T-helper 1 cell treated with Interleukin-12 subunit alpha and Interleukin-12 subunit beta and Interleukin-4 antibody, amounts not matched to agents 30 μg/mL and 1 μg/mL, for 36 hours (primary cell): Measurements from ENCODE around the gene CISTR.

ENCODE experiments used
- H3K27ac Mint-ChIP-seq: one replicate; pipeline ENCODE4 v1.8.0; 2021; ENCODE audit warnings: mild to moderate bottlenecking, mixed read lengths
- H3K27me3 Mint-ChIP-seq: one replicate; pipeline ENCODE4 v1.8.0; 2021; ENCODE audit warnings: low read depth, mixed read lengths
- H3K36me3 Mint-ChIP-seq: one replicate; pipeline ENCODE4 v1.8.0; 2021; ENCODE audit warnings: low read depth, mixed read lengths
- H3K4me1 Mint-ChIP-seq: one replicate; pipeline ENCODE4 v1.8.0; 2021; ENCODE audit warnings: low read depth, mixed read lengths
- H3K4me3 Mint-ChIP-seq: one replicate; pipeline ENCODE4 v1.8.0; 2021; ENCODE audit warnings: mild to moderate bottlenecking, moderate library complexity, mixed read lengths
- H3K9me3 Mint-ChIP-seq: one replicate; pipeline ENCODE4 v1.8.0; 2021; ENCODE audit warnings: mixed read lengths

The CISTR gene

DNA sequence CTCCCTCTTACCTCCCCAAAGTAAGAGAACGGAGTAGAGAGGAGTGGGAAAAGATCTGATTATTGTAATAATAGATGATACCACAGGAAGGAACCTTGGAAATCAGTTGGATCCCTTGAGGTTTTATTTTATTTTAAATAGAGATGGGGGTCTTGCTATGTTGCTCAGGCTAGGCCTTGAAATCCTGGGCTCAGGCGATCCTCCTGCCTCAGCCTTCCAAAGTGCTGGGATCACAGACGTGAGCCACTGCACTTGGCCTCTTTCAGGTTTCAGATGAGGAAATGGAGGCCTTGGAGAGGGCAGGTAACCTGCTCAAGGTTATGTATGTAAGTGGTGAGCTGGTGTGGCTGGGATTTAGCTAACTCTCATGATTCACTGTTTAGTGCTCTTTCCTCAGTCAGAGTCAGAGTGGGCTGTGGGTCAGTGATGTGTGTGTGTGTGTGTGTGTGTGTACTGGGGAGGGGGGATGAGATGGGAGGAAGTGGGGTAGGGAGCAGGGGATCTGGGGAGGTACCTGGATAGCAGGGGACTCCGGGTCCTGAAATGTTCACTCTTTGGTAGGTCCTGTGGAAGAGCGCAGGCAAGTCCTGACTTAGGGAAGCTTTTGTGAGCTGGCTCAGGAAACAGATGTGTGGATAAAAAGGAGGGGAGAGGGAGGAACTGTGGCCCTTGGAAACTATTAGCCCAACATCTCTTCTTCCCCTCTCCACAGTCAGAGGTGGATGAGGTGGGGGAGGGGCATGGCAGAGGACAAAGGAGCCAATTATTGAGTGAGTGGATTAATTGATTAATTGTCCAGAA, 4.7 kb upstream of the CISTR start:
- Mint-ChIP-seq H3K36me3 (no peaks in the 10 kb centered on the region), H3K4me3 (peak overlapping the region; percentile 44), H3K4me1 (peaks cover 22% of the 10 kb centered on the region), H3K9me3 (no peaks in the 10 kb centered on the region), H3K27ac (no peak overlapping the region), H3K27me3 (peaks cover 35% of the 10 kb centered on the region)

DNA sequence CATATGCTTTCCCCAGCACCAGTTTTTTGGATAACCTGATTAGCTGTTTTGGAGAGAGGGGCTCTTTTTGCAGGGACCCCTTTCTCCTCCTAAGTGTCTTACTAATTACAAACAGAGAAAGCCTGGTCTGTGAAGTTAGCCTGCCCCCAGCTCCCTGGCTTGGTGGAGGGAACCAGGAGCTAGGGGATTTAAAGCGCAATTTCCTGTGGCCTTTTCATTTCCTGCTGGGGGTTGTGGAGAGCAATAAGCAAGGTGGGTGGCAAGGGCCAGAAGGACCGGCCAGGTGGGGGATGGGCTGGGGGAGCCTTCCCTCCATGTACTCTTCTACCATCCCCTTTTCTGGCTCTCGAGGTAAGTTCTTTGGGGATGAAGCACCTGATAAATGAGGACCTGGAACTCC, 4.1 kb upstream of the CISTR start:
- H3K9me3 Mint-ChIP-seq: no peaks in the 10 kb centered on the region
- H3K36me3 Mint-ChIP-seq: no peaks in the 10 kb centered on the region
- no peak overlapping the region for H3K27ac Mint-ChIP-seq
- H3K4me1 Mint-ChIP-seq: peaks cover 23% of the 10 kb centered on the region
- peaks cover 31% of the 10 kb centered on the region for H3K27me3 Mint-ChIP-seq
- no peak overlapping the region for H3K4me3 Mint-ChIP-seq

DNA sequence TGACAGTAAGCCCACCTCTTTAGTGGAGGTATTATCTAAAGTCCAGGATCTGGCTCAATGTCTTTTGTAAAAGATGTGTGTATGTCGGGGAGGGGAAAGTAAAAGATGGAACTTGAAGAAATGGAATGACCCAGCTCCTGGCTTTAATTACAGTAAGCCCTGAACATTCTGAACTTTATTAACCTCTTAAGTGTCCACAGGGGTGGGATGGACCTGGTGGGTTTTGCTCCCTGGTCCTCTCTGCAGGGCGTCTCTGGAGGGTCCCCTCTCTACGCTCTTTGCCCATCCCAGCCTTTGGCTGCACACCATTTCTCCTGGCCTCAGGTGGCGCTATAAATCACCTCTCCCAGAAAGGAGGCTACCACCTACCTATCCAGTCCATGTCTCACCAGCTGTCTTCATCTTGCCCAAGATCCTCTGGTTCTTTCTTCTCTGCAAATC, 3.7 kb upstream of the CISTR start:
- Mint-ChIP-seq H3K9me3 (no peaks in the 10 kb centered on the region), H3K4me1 (peaks cover 27% of the 10 kb centered on the region), H3K27me3 (peaks cover 28% of the 10 kb centered on the region), H3K27ac (no peak overlapping the region), H3K36me3 (no peaks in the 10 kb centered on the region), H3K4me3 (no peak overlapping the region)

- H3K27me3 Mint-ChIP-seq: peaks cover 21% of the 10 kb centered on the region
- H3K9me3 Mint-ChIP-seq: no peaks in the 10 kb centered on the region
- no peak overlapping the region for H3K27ac Mint-ChIP-seq
- H3K36me3 Mint-ChIP-seq: no peaks in the 10 kb centered on the region
- H3K4me3 Mint-ChIP-seq: no peak overlapping the region
- peaks cover 27% of the 10 kb centered on the region for H3K4me1 Mint-ChIP-seq
Measured at GRCh38 chr12:53754633-53755264, 3.0 kb upstream of the CISTR start.

- H3K36me3 Mint-ChIP-seq: no peaks in the 10 kb centered on the region
- H3K27me3 Mint-ChIP-seq: peaks cover 16% of the 10 kb centered on the region
- no peak overlapping the region for H3K27ac Mint-ChIP-seq
- H3K4me1 Mint-ChIP-seq: peaks cover 27% of the 10 kb centered on the region
- H3K4me3 Mint-ChIP-seq: no peak overlapping the region
- H3K9me3 Mint-ChIP-seq: no peaks in the 10 kb centered on the region
Measured at GRCh38 chr12:53754188-53754585, 2.4 kb upstream of the CISTR start.

GRCh38 chr12:53752621-53753020, 842 bp upstream of the CISTR start:
- Mint-ChIP-seq H3K36me3 (no peaks in the 10 kb centered on the region), H3K9me3 (no peaks in the 10 kb centered on the region), H3K4me3 (no peak overlapping the region), H3K27me3 (no peaks in the 10 kb centered on the region), H3K27ac (no peak overlapping the region), H3K4me1 (peaks cover 22% of the 10 kb centered on the region)

GRCh38 chr12:53752192-53752601, 418 bp upstream of the CISTR start:
- Mint-ChIP-seq H3K9me3 (no peaks in the 10 kb centered on the region), H3K27ac (no peak overlapping the region), H3K27me3 (no peaks in the 10 kb centered on the region), H3K4me1 (peaks cover 25% of the 10 kb centered on the region), H3K4me3 (no peak overlapping the region), H3K36me3 (no peaks in the 10 kb centered on the region)

GRCh38 chr12:53750812-53751335, 905 bp downstream of the CISTR start:
- Mint-ChIP-seq H3K4me3 (peak overlapping the region; percentile 17), H3K9me3 (no peaks in the 10 kb centered on the region), H3K27me3 (no peaks in the 10 kb centered on the region), H3K4me1 (peaks cover 20% of the 10 kb centered on the region), H3K36me3 (no peaks in the 10 kb centered on the region), H3K27ac (no peak overlapping the region)

DNA sequence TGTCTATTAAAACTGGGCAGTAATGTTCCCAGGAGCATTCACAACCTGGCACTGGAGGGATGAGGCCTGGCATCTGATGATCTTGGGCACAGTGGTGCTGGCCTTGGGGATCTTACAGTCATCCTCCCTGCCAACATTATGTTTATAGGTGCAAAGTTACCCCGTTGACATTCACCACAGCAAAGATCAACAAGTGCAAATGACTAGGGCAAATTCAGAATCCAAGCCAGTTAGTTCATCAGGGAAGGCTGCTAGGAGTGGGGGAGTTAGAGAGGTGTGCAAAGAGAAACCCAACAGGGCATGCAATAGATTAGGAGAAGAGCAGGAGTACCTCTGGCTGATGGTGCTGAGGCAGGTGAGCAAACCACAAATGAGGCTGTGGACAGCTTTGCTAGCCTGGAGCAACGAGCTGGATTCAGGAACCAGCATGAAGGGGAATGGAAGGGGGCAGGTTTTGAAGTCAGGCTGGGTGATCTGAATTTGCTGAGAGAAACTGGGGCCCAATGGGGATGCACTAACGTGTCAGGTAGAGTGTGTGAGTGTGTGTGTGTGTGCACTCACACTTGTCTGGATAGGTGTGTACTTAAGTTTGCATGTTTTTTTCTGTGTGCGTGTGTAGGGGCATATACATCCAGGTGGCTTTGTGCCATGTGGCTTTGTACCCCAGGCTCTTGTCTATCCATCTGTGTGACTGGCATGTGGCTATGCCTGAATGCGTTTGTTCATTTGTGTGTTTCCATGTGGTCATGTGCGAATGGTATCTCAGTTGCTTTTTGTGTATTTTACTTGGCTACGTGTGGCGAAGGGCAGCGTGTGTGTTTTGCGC, 1.6 kb downstream of the CISTR start:
- peak overlapping the region; percentile 17 for H3K4me3 Mint-ChIP-seq
- H3K9me3 Mint-ChIP-seq: no peaks in the 10 kb centered on the region
- H3K4me1 Mint-ChIP-seq: peaks cover 15% of the 10 kb centered on the region
- no peaks in the 10 kb centered on the region for H3K27me3 Mint-ChIP-seq
- no peak overlapping the region for H3K27ac Mint-ChIP-seq
- no peaks in the 10 kb centered on the region for H3K36me3 Mint-ChIP-seq

DNA sequence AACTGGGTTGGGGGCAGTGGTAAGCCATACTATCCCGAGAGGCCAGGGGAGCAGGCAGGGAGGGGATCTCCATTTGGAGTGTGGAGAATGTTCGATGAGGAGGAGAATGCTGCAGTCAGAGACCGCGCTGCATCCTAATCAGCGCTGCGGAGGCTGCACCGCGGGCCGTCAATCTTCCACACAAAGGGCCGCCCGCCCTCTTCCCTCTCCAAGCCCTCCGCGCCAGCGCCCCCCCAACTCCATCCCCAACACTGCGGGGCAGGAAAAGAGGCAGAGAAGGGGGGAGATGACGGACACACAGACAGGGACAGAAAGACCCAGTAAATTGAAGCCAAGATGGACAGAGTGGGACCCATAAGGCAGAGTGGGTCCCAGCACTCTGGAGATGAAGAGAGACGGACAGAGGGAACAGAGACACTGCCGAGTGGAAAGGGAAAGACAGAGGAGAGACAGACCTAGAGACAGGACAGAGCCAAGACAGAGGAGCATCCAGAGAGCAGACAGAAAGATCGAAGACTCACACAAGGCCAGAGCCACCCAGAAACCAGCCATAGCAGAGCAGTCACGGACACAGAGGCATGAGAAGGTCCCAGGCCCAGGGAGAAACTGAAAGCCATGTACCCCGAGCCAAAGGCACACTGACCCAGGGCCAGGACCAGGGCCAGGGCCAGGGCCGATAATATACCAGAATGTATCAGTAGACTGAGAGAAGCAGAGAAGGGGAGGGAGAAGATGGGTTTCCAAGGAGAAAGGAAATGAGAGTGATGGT, 3.5 kb downstream of the CISTR start:
- Mint-ChIP-seq H3K4me1 (peaks cover 15% of the 10 kb centered on the region), H3K27me3 (no peaks in the 10 kb centered on the region), H3K4me3 (no peak overlapping the region), H3K9me3 (no peaks in the 10 kb centered on the region), H3K27ac (no peak overlapping the region), H3K36me3 (no peaks in the 10 kb centered on the region)

- no peaks in the 10 kb centered on the region for H3K9me3 Mint-ChIP-seq
- peaks cover 8% of the 10 kb centered on the region for H3K27me3 Mint-ChIP-seq
- no peak overlapping the region for H3K27ac Mint-ChIP-seq
- no peak overlapping the region for H3K4me3 Mint-ChIP-seq
- peaks cover 15% of the 10 kb centered on the region for H3K4me1 Mint-ChIP-seq
- no peaks in the 10 kb centered on the region for H3K36me3 Mint-ChIP-seq
Measured at GRCh38 chr12:53747095-53747494, 4.7 kb downstream of the CISTR start.

DNA sequence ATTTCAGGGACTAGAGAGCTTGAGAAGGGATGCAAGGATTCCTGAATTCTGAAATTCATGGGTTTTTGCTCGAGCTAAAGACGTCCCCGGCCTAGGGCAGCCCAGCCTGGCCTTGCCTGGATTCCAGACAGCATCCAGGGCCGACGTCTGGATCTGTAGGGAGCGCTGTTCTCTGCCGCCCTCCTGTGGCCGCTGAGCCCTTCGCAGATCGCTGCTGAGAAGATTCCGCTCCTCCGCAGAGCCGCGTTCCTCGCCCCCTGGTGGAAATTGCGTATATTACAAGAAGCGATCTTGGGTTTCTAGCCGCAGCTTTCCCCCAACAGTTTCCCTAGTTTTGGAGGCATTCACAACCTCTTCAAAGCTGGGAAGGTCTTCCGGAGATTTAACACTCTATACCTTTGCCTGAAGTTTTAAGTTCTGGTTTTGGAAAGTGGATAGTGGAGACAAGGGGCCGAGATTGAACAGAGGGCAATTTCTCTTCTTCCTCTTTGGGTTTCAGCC, 5.1 kb downstream of the CISTR start:
- H3K4me3 Mint-ChIP-seq: no peak overlapping the region

GRCh38 chr12:53744751-53745150, 7.0 kb downstream of the CISTR start:
- H3K27me3 Mint-ChIP-seq: peaks cover 10% of the 10 kb centered on the region

More for the DNA sequence above, 5.1 kb downstream of the CISTR start:
- H3K9me3 Mint-ChIP-seq: no peaks in the 10 kb centered on the region
- H3K27ac Mint-ChIP-seq: no peak overlapping the region
- H3K36me3 Mint-ChIP-seq: no peaks in the 10 kb centered on the region
- H3K27me3 Mint-ChIP-seq: peaks cover 9% of the 10 kb centered on the region
- H3K4me1 Mint-ChIP-seq: peaks cover 15% of the 10 kb centered on the region

GRCh38 chr12:53744130-53744441, 7.7 kb downstream of the CISTR start:
- H3K27me3 Mint-ChIP-seq: peaks cover 17% of the 10 kb centered on the region
- H3K4me1 Mint-ChIP-seq: peaks cover 11% of the 10 kb centered on the region
- no peak overlapping the region for H3K4me3 Mint-ChIP-seq
- no peak overlapping the region for H3K27ac Mint-ChIP-seq
- H3K9me3 Mint-ChIP-seq: no peaks in the 10 kb centered on the region
- H3K36me3 Mint-ChIP-seq: no peaks in the 10 kb centered on the region

More at GRCh38 chr12:53744751-53745150, 7.0 kb downstream of the CISTR start:
- Mint-ChIP-seq H3K9me3 (no peaks in the 10 kb centered on the region), H3K4me1 (peaks cover 9% of the 10 kb centered on the region), H3K36me3 (no peaks in the 10 kb centered on the region), H3K4me3 (no peak overlapping the region), H3K27ac (no peak overlapping the region)
